Measurements from ENCODE around the gene FUT7.

DNA sequence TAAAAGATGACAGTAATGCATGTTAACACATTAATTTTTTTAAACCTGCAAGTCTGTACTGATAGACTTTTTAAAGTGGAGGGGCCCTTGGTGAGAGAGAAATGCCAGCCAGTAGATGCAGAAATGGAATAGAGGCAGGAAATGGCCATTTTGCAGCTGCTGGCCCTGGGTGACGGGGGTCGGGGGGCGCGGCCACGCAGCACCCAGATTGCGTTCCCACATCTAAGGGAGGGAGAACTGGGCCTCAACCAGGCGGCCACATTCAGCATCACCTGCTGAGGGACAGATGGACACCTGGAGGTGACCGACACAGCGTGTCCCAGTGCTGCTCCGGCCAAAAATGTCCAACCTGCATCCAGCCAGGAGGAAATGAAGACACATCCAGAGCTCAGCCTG, 29.2 kb downstream of the FUT7 start:
- TF ChIP-seq, protein P1, sequence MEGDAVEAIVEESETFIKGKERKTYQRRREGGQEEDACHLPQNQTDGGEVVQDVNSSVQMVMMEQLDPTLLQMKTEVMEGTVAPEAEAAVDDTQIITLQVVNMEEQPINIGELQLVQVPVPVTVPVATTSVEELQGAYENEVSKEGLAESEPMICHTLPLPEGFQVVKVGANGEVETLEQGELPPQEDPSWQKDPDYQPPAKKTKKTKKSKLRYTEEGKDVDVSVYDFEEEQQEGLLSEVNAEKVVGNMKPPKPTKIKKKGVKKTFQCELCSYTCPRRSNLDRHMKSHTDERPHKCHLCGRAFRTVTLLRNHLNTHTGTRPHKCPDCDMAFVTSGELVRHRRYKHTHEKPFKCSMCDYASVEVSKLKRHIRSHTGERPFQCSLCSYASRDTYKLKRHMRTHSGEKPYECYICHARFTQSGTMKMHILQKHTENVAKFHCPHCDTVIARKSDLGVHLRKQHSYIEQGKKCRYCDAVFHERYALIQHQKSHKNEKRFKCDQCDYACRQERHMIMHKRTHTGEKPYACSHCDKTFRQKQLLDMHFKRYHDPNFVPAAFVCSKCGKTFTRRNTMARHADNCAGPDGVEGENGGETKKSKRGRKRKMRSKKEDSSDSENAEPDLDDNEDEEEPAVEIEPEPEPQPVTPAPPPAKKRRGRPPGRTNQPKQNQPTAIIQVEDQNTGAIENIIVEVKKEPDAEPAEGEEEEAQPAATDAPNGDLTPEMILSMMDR (IDR thresholded peaks at IDR 0.05), result no peak
- TF ChIP-seq POLR2A (IDR thresholded peaks at IDR 0.05), result no peak

Data from thyroid gland (tissue), 4 donors.